CD4-positive, alpha-beta T cell (primary cell): ENCODE data around the gene NR3C2. TPM values are rescaled to one million over a fixed set of nuclear protein-coding genes. Genes with fewer than 3 reads are reported as not detected.
"Not testable (repeated sequence)": the region's sequence is repeated elsewhere in the genome, so short reads cannot be mapped to it uniquely, and the experiment has no call there.

ENCODE experiments used
- ATAC-seq: fragments of 200-7000 bp; cut with Tn5 transposase; one replicate; pipeline ENCODE4 v1.10.0; 2022; ENCODE audit warnings: mild to moderate bottlenecking; ENCODE audit not compliant: poor library complexity
- CTCF ChIA-PET: fragments of 350-600 bp; sonication (Branson Sonifier 250); formaldehyde crosslinking; loops from one replicate; lab custom pipeline; 2021; ENCODE audit warnings: antibody characterized with exemption, inconsistent platforms; lab: Charles Lee
- POLR2A ChIA-PET: fragments of 350-600 bp; sonication (Branson Sonifier 250); formaldehyde crosslinking; loops from one replicate; lab custom pipeline; 2021; ENCODE audit warnings: antibody characterized with exemption, inconsistent platforms; lab: Charles Lee
- DNase-seq, 14 experiments: peaks; one replicate each; pipeline ENCODE4 v3.0.0-alpha.2; 2013 to 2020; ENCODE audit warnings: mixed read lengths in 2 of 14
- H3K27ac ChIP-seq, 2 donors: one replicate each; pipeline versions ENCODE4 v1.5.1 to v1.7.0; 2013; ENCODE audit warnings: low read length in 2 of 2, low read depth in 1 of 2, mild to moderate bottlenecking in 1 of 2
- H3K27me3 ChIP-seq, 2 experiments: 1 replicate in 1 of 2; 2 replicates in 1 of 2; pipeline versions ENCODE4 v1.6.1 to v1.7.0; 2013; ENCODE audit warnings: low read length in 2 of 2, control low read depth in 1 of 2, mild to moderate bottlenecking in 1 of 2, moderate library complexity in 1 of 2; ENCODE audit not compliant: insufficient read depth in 2 of 2, control insufficient read depth in 1 of 2
- H3K36me3 ChIP-seq: one replicate; pipeline ENCODE4 v1.6.1; 2013; ENCODE audit warnings: low read length, control low read depth; ENCODE audit not compliant: insufficient read depth
- H3K4me1 ChIP-seq: one replicate; pipeline ENCODE4 v1.6.1; 2013; ENCODE audit warnings: low read length, control low read depth; ENCODE audit not compliant: insufficient read depth
- H3K4me3 ChIP-seq: one replicate; pipeline ENCODE4 v1.5.1; 2013; ENCODE audit warnings: mild to moderate bottlenecking, low read length, moderate library complexity
- H3K9me3 ChIP-seq, 2 experiments: 1 replicate in 1 of 2; 2 replicates in 1 of 2; pipeline versions ENCODE4 v1.6.1 to v1.7.0; 2013; ENCODE audit warnings: low read length in 2 of 2, mild to moderate bottlenecking in 2 of 2, control low read depth in 1 of 2, moderate library complexity in 1 of 2; ENCODE audit not compliant: control insufficient read depth in 1 of 2, insufficient read depth in 1 of 2
- H3K27ac Mint-ChIP-seq: one replicate; pipeline ENCODE4 v1.8.0; 2020; ENCODE audit warnings: mixed read lengths
- H3K27me3 Mint-ChIP-seq: one replicate; pipeline ENCODE4 v1.8.0; 2021; ENCODE audit warnings: mixed read lengths
- H3K36me3 Mint-ChIP-seq: one replicate; pipeline ENCODE4 v1.8.0; 2021; ENCODE audit warnings: low read depth, mixed read lengths
- H3K4me1 Mint-ChIP-seq: one replicate; pipeline ENCODE4 v1.8.0; 2021; ENCODE audit warnings: low read depth, mixed read lengths
- H3K4me3 Mint-ChIP-seq: one replicate; pipeline ENCODE4 v1.8.0; 2020; ENCODE audit warnings: mild to moderate bottlenecking, mixed read lengths
- H3K9me3 Mint-ChIP-seq: one replicate; pipeline ENCODE4 v1.8.0; 2020; ENCODE audit warnings: mixed read lengths
- CTCF ChIP-seq: fragments of 200-600 bp; IDR thresholded peaks from one replicate; pipeline ENCODE4 v1.8.0; 2022; ENCODE audit warnings: antibody characterized with exemption, mild to moderate bottlenecking
- intact Hi-C, 2 experiments: fragments of 100-400 bp; cut with DNase I in 1 of 2; cut with micrococcal nuclease in 1 of 2; formaldehyde crosslinking; loops; one replicate each; pipeline versions ENCODE4 v1.15.1 to v1.9.0; 2023 to 2025; cut with DNase I, micrococcal nuclease
- total RNA-seq, 174 experiments: library from RNA in 2 of 174; stranded (reverse) in 2 of 174; gene quantifications; one replicate each; pipeline ENCODE4 v1.2.3 and lab custom pipeline; 2021 to 2026

NR3C2 gene
- total RNA-seq, 2 experiments from 2014 or later = 31.6 to 35.0 TPM

- H3K27me3 ChIP-seq = no peaks in the 10 kb centered on the region
- H3K36me3 ChIP-seq = no peaks in the 10 kb centered on the region
- ATAC-seq (no peak), DNase-seq (no peak)
- no peak overlapping the region for H3K4me3 ChIP-seq
- intact Hi-C loops = no loop called here
- no peaks in the 10 kb centered on the region for H3K9me3 ChIP-seq
- POLR2A ChIA-PET = no interaction called here
- no peak overlapping the region for H3K27ac ChIP-seq
- Mint-ChIP-seq H3K9me3 (peaks cover 3% of the 10 kb centered on the region), H3K4me1 (peaks cover 38% of the 10 kb centered on the region), H3K4me3 (no peak overlapping the region), H3K36me3 (peaks cover 10% of the 10 kb centered on the region), H3K27me3 (no peaks in the 10 kb centered on the region), H3K27ac (no peak overlapping the region)
- H3K4me1 ChIP-seq = no peaks in the 10 kb centered on the region
- no peak for TF ChIP-seq CTCF
- CTCF ChIA-PET = no interaction called here
These were observed 112.1 kb downstream of the NR3C2 start for GRCh38 chr4:148330161-148330560.

- intact Hi-C loops = no loop called here
- ChIA-PET POLR2A (no interaction called here), CTCF (no interaction called here)
- H3K27ac Mint-ChIP-seq = no peak overlapping the region
- no peak for TF ChIP-seq CTCF
- H3K9me3 Mint-ChIP-seq = peaks cover under 1% of the 10 kb centered on the region
- H3K27me3 Mint-ChIP-seq = no peaks in the 10 kb centered on the region
- Histone ChIP-seq H3K36me3 (no peaks in the 10 kb centered on the region), H3K9me3 (no peaks in the 10 kb centered on the region), H3K4me3 (no peak overlapping the region), H3K27ac (no peak overlapping the region), H3K4me1 (no peaks in the 10 kb centered on the region), H3K27me3 (no peaks in the 10 kb centered on the region)
- no peak for DNase-seq
- no peak overlapping the region for H3K4me3 Mint-ChIP-seq
- ATAC-seq = no peak
- H3K36me3 Mint-ChIP-seq = peaks cover 6% of the 10 kb centered on the region
- peaks cover 38% of the 10 kb centered on the region for H3K4me1 Mint-ChIP-seq
These were observed 112.5 kb downstream of the NR3C2 start for GRCh38 chr4:148329751-148330150.

- POLR2A ChIA-PET = no interaction called here
- no peak for ATAC-seq
These were observed 114.5 kb downstream of the NR3C2 start for GRCh38 chr4:148327683-148328082.

GRCh38 chr4:148323316-148323715 lies 118.9 kb downstream of the NR3C2 start:
- ATAC-seq, POLR2A ChIA-PET, H3K4me3 Mint-ChIP-seq, H3K36me3 Mint-ChIP-seq, H3K36me3 ChIP-seq, intact Hi-C loops, H3K27ac Mint-ChIP-seq, H3K4me1 ChIP-seq, H3K9me3 ChIP-seq, H3K4me3 ChIP-seq, H3K27me3 Mint-ChIP-seq, H3K9me3 Mint-ChIP-seq, H3K27me3 ChIP-seq, H3K27ac ChIP-seq, CTCF ChIA-PET: not testable (repeated sequence)
- DNase-seq = peak in 2 of 14 experiments; percentile 9 to 21
- peaks cover 20% of the 10 kb centered on the region for H3K4me1 Mint-ChIP-seq

More at GRCh38 chr4:148327683-148328082, 114.5 kb downstream of the NR3C2 start:
- CTCF ChIA-PET = no interaction called here
- H3K4me1 Mint-ChIP-seq = peaks cover 34% of the 10 kb centered on the region
- no peak for DNase-seq
- H3K36me3 Mint-ChIP-seq = peaks cover 10% of the 10 kb centered on the region
- no peak overlapping the region for H3K4me3 ChIP-seq
- H3K36me3 ChIP-seq = no peaks in the 10 kb centered on the region
- H3K27me3 Mint-ChIP-seq = no peaks in the 10 kb centered on the region
- no peaks in the 10 kb centered on the region for H3K27me3 ChIP-seq
- H3K4me3 Mint-ChIP-seq = no peak overlapping the region
- no peaks in the 10 kb centered on the region for H3K4me1 ChIP-seq
- H3K27ac Mint-ChIP-seq = no peak overlapping the region
- H3K9me3 Mint-ChIP-seq = peaks cover 3% of the 10 kb centered on the region
- no peak for TF ChIP-seq CTCF
- no peaks in the 10 kb centered on the region for H3K9me3 ChIP-seq
- no peak overlapping the region for H3K27ac ChIP-seq
- intact Hi-C loops = no loop called here
